HL-60 (cell line): ENCODE data around the gene PEX10.

Experiments
- DNase-seq, 2 experiments: peaks; one replicate each; pipeline ENCODE4 v3.0.0-alpha.2; 2010 to 2020; ENCODE audit warnings: low read depth in 1 of 2, low spot score in 1 of 2
- H3K27ac ChIP-seq: fragments of 250-450 bp; sonication (Bioruptor Pico); replicated peaks from 2 replicates; pipeline ENCODE4 v1.5.1; 2020; ENCODE audit warnings: mild to moderate bottlenecking, moderate library complexity
- H3K27me3 ChIP-seq: fragments of 250-450 bp; sonication (Bioruptor Pico); 2 replicates; pipeline ENCODE4 v1.5.1; 2021; ENCODE audit warnings: mild to moderate bottlenecking, moderate library complexity; ENCODE audit not compliant: insufficient read depth, poor library complexity, severe bottlenecking
- H3K4me3 ChIP-seq: replicated peaks from 2 replicates; pipeline ENCODE4 v1.5.1; 2011; ENCODE audit warnings: mild to moderate bottlenecking, control low read depth, low read length; ENCODE audit not compliant: insufficient read depth
- GABPA ChIP-seq: IDR thresholded peaks from 2 replicates; pipeline ENCODE4 v1.6.1; 2012; ENCODE audit warnings: low read depth
- POLR2AphosphoS5 ChIP-seq: IDR thresholded peaks from 2 replicates; pipeline ENCODE4 v1.6.1; 2012; ENCODE audit warnings: low read depth
- SPI1 ChIP-seq: IDR thresholded peaks from 2 replicates; pipeline ENCODE4 v1.6.1; 2012; ENCODE audit warnings: low read depth, mild to moderate bottlenecking, borderline replicate concordance
- TF ChIP-seq, protein P1 (sequence below): IDR thresholded peaks from one replicate; pipeline ENCODE4 v1.5.1; 2011; ENCODE audit warnings: low read length, control low read depth, inconsistent platforms; ENCODE audit not compliant: insufficient read depth
- TF ChIP-seq, protein P2 (sequence below): IDR thresholded peaks from 2 replicates; pipeline ENCODE4 v1.6.1; 2012; ENCODE audit warnings: low read depth; ENCODE audit not compliant: insufficient replicate concordance

PEX10 gene

GRCh38 chr1:2449636-2450454 is 37.5 kb upstream of the PEX10 start:
- no peak for DNase-seq
- peaks cover 28% of the 10 kb centered on the region for H3K27me3 ChIP-seq
- TF ChIP-seq GABPA, result no peak
- no peak for TF ChIP-seq SPI1
- TF ChIP-seq, protein P1, sequence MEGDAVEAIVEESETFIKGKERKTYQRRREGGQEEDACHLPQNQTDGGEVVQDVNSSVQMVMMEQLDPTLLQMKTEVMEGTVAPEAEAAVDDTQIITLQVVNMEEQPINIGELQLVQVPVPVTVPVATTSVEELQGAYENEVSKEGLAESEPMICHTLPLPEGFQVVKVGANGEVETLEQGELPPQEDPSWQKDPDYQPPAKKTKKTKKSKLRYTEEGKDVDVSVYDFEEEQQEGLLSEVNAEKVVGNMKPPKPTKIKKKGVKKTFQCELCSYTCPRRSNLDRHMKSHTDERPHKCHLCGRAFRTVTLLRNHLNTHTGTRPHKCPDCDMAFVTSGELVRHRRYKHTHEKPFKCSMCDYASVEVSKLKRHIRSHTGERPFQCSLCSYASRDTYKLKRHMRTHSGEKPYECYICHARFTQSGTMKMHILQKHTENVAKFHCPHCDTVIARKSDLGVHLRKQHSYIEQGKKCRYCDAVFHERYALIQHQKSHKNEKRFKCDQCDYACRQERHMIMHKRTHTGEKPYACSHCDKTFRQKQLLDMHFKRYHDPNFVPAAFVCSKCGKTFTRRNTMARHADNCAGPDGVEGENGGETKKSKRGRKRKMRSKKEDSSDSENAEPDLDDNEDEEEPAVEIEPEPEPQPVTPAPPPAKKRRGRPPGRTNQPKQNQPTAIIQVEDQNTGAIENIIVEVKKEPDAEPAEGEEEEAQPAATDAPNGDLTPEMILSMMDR, result no peak
- TF ChIP-seq, protein P2, sequence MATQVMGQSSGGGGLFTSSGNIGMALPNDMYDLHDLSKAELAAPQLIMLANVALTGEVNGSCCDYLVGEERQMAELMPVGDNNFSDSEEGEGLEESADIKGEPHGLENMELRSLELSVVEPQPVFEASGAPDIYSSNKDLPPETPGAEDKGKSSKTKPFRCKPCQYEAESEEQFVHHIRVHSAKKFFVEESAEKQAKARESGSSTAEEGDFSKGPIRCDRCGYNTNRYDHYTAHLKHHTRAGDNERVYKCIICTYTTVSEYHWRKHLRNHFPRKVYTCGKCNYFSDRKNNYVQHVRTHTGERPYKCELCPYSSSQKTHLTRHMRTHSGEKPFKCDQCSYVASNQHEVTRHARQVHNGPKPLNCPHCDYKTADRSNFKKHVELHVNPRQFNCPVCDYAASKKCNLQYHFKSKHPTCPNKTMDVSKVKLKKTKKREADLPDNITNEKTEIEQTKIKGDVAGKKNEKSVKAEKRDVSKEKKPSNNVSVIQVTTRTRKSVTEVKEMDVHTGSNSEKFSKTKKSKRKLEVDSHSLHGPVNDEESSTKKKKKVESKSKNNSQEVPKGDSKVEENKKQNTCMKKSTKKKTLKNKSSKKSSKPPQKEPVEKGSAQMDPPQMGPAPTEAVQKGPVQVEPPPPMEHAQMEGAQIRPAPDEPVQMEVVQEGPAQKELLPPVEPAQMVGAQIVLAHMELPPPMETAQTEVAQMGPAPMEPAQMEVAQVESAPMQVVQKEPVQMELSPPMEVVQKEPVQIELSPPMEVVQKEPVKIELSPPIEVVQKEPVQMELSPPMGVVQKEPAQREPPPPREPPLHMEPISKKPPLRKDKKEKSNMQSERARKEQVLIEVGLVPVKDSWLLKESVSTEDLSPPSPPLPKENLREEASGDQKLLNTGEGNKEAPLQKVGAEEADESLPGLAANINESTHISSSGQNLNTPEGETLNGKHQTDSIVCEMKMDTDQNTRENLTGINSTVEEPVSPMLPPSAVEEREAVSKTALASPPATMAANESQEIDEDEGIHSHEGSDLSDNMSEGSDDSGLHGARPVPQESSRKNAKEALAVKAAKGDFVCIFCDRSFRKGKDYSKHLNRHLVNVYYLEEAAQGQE, result no peak
- TF ChIP-seq POLR2AphosphoS5, result no peak
- H3K4me3 ChIP-seq, result no peak overlapping the region
- no peak overlapping the region for H3K27ac ChIP-seq

DNA sequence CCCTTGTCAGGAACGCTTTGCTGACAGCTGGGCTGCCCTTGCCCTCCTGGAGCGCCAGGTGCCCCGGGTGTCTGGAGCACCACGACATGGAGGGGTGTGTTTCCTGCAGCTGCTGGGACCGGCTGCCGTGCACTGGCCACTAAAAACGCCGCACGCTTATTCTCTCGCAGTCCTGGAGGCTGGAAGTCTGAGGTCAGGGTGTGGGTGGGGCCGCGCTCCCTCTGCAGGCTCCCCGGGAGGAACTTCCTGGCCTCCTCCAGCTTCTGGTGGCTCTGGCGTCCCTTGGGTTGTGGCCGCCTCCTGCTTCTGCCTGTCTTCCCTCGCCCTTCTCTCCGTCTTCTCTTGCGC is 35.7 kb upstream of the PEX10 start:
- Histone ChIP-seq H3K4me3 (no peak overlapping the region), H3K27ac (no peak overlapping the region), H3K27me3 (peaks cover 40% of the 10 kb centered on the region)
- TF ChIP-seq SPI1 (no peak), POLR2AphosphoS5 (no peak), GABPA (no peak)
- TF ChIP-seq, protein P1, result no peak
- TF ChIP-seq, protein P2, result no peak
- no peak for DNase-seq

- DNase-seq, result no peak
- TF ChIP-seq GABPA (no peak), POLR2AphosphoS5 (no peak), SPI1 (no peak)
- TF ChIP-seq, protein P1, result no peak
- TF ChIP-seq, protein P2, result no peak
- no peak overlapping the region for H3K4me3 ChIP-seq
- peaks cover 46% of the 10 kb centered on the region for H3K27me3 ChIP-seq
- no peak overlapping the region for H3K27ac ChIP-seq
These were observed 35.1 kb upstream of the PEX10 start for GRCh38 chr1:2447276-2448097.
